Ascending aorta (tissue), 2 donors: ENCODE measurements around the gene WDR54. TPM values are rescaled to one million over a fixed set of nuclear protein-coding genes. Genes with fewer than 3 reads are reported as not detected.
"Not testable (repeated sequence)": the region's sequence is repeated elsewhere in the genome, so short reads cannot be mapped to it uniquely, and the experiment has no call there.

Experiments
- DNase-seq, 2 donors: peaks; one replicate each; pipeline ENCODE4 v3.0.0-alpha.2; 2019; ENCODE audit warnings: low spot score in 2 of 2
- H3K27ac ChIP-seq, 2 donors: fragments of 200-600 bp; sonication (generic); one replicate each; pipeline ENCODE4 v1.5.1; 2016 to 2017; ENCODE audit warnings: mild to moderate bottlenecking in 1 of 2
- H3K27me3 ChIP-seq: fragments of 200-600 bp; sonication (generic); one replicate; pipeline ENCODE4 v1.5.1; 2017
- H3K36me3 ChIP-seq, 2 donors: fragments of 200-600 bp; sonication (generic); one replicate each; pipeline ENCODE4 v1.5.1; 2016
- H3K4me1 ChIP-seq, 2 donors: fragments of 200-600 bp; sonication (generic); one replicate each; pipeline ENCODE4 v1.5.1; 2016 to 2017; ENCODE audit warnings: mild to moderate bottlenecking in 1 of 2
- H3K4me3 ChIP-seq, 2 donors: fragments of 200-600 bp; sonication (generic); one replicate each; pipeline ENCODE4 v1.5.1; 2016 to 2017; ENCODE audit warnings: mild to moderate bottlenecking in 1 of 2
- H3K9me3 ChIP-seq, 2 donors: fragments of 200-600 bp; sonication (generic); one replicate each; pipeline ENCODE4 v1.5.1; 2016
- intact Hi-C: fragments of 100-400 bp; cut with DNase I; formaldehyde crosslinking; loops from one replicate; pipeline ENCODE4 v1.15.1; 2023
- total RNA-seq: library from RNA; depleted of rRNA; stranded (reverse); fragments of >200 nt; gene quantifications from one replicate; pipeline ENCODE4 v1.1.0, GENCODE V29; 2016
- TF ChIP-seq, protein P1 (sequence below), 3 experiments: fragments of 200-600 bp in 2 of 3; fragments of 450-650 bp in 1 of 3; sonication (generic) in 2 of 3; IDR thresholded peaks; one replicate each; pipeline ENCODE4 v1.5.1; 2016 to 2019; ENCODE audit warnings: antibody characterized with exemption in 3 of 3, mild to moderate bottlenecking in 1 of 3, moderate library complexity in 1 of 3

The WDR54 gene
- total RNA-seq, 1 donor from 2014 or later = 5.5 TPM

DNA sequence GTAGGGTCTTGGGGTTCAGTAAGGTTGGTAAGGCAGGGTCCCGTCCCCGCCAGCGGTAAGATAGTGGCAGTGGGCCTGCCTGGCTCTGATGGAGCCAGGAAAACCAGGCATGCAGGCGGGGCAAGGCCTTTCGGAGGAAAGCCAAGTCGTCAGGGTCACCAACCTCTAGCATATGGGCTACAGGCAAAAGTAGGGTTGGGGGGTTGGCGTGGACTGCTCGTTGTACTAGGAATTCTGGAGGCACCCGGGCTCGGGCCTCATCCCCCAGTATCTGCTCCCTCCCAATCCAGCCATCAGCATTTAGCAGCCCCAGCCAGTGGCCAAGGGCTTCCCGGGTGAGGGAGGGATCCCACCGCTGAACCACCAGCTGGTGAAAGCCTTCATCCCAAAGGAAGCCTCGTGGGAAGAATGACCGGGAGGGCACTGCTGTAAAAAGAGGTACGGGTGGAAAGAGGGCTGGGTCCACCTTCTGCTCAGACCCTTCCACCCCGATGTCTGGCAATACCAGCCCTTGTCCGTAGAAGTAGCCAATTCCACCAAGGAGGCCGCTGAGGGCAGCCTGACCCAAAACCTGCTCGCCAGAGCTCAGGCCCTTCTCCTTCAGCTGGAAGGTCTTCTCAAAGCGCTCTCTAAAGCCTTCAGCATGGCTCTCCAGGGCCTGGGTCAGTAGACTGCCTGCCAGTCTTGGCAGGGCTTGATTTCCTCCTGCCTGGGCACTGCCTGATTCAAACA lies 40.7 kb downstream of the WDR54 start:
- DNase-seq = no peak
- TF ChIP-seq, protein P1, sequence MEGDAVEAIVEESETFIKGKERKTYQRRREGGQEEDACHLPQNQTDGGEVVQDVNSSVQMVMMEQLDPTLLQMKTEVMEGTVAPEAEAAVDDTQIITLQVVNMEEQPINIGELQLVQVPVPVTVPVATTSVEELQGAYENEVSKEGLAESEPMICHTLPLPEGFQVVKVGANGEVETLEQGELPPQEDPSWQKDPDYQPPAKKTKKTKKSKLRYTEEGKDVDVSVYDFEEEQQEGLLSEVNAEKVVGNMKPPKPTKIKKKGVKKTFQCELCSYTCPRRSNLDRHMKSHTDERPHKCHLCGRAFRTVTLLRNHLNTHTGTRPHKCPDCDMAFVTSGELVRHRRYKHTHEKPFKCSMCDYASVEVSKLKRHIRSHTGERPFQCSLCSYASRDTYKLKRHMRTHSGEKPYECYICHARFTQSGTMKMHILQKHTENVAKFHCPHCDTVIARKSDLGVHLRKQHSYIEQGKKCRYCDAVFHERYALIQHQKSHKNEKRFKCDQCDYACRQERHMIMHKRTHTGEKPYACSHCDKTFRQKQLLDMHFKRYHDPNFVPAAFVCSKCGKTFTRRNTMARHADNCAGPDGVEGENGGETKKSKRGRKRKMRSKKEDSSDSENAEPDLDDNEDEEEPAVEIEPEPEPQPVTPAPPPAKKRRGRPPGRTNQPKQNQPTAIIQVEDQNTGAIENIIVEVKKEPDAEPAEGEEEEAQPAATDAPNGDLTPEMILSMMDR (IDR thresholded peaks at IDR 0.05) = no peak
- Histone ChIP-seq H3K9me3 (no peaks in the 10 kb centered on the region), H3K27ac (no peak overlapping the region), H3K36me3 (peaks cover 8 to 21% of the 10 kb centered on the region in 2 donors), H3K4me3 (no peak overlapping the region), H3K27me3 (no peaks in the 10 kb centered on the region), H3K4me1 (peaks cover 8 to 18% of the 10 kb centered on the region in 2 donors)
- intact Hi-C loops = no loop called here

DNA sequence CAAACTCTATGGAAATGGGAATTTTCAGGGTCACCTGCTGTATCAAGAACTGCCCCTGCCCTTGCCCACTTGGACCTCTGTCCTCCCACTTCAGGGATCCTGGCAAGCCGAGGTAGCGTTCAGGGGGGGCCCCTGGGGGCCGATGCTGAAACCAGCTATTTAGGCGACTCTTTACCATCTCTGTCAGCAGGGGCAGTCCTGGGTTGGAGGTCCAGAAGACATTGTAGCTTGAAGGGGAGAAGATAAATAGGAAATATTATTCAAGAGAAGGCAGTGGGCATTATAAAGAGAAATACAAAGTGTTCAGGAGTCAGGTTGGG lies 41.2 kb downstream of the WDR54 start:
- Histone ChIP-seq H3K4me3 (no peak overlapping the region), H3K9me3 (no peaks in the 10 kb centered on the region), H3K27me3 (no peaks in the 10 kb centered on the region), H3K27ac (no peak overlapping the region), H3K36me3 (peaks cover 8 to 21% of the 10 kb centered on the region in 2 donors), H3K4me1 (peaks cover 8 to 18% of the 10 kb centered on the region in 2 donors)
- intact Hi-C loops = no loop called here
- DNase-seq = no peak
- TF ChIP-seq, protein P1 (IDR thresholded peaks at IDR 0.05) = no peak

DNA sequence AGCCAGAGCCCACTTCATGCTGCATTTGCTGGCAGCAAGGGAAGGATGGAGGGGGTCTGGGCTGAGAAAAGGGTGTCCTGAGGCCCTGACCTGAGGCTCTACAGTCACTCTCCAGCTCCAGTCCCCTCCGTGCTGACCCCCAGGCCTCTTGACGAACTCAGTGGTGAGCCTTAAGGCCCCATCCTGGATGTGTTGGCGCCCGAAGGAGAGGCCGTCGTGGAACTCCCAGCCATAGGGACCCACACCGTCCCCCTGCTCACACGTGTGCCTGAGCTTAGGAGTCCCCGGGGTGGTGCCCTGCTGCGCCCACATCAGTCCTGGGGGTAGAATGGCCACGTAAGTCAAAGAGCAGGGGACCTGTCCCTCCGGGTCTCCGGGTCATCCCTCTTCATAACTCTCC lies 42.9 kb downstream of the WDR54 start:
- H3K4me3 ChIP-seq = peak overlapping the region; percentile 89 to 97
- no peak for DNase-seq
- no peaks in the 10 kb centered on the region for H3K9me3 ChIP-seq
- TF ChIP-seq, protein P1 (IDR thresholded peaks at IDR 0.05) = no peak
- peak overlapping the region; percentile 81 to 85 for H3K27ac ChIP-seq
- H3K36me3 ChIP-seq = peaks cover 8 to 21% of the 10 kb centered on the region in 2 donors
- peaks cover 8 to 11% of the 10 kb centered on the region in 2 donors for H3K4me1 ChIP-seq
- no peaks in the 10 kb centered on the region for H3K27me3 ChIP-seq
- intact Hi-C loops = no loop called here

DNA sequence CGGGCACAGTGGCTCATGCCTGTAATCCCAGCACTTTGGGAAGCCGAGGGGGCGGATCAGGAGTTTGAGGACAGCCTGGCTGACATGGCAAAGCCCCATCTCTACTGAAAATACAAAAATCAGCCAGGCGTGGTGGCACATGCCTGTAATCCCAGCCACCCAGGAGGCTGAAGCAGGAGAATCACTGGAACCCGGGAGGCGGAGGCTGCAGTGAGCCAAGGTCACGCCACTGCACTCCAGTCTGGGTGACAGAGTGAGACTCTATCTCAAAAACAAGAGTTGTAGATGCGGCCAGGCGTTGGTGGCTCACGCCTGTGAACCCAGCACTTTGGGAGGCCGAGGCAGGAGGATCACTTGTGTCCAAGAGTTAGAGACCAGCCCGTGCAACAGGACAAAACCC lies 49.2 kb downstream of the WDR54 start:
- Histone ChIP-seq H3K4me1 (peaks cover 10 to 18% of the 10 kb centered on the region in 2 donors), H3K36me3 (peaks cover 17% of the 10 kb centered on the region in 2 donors)
- H3K27me3 ChIP-seq, H3K9me3 ChIP-seq, H3K27ac ChIP-seq, H3K4me3 ChIP-seq, DNase-seq, intact Hi-C loops: not testable (repeated sequence)

DNA sequence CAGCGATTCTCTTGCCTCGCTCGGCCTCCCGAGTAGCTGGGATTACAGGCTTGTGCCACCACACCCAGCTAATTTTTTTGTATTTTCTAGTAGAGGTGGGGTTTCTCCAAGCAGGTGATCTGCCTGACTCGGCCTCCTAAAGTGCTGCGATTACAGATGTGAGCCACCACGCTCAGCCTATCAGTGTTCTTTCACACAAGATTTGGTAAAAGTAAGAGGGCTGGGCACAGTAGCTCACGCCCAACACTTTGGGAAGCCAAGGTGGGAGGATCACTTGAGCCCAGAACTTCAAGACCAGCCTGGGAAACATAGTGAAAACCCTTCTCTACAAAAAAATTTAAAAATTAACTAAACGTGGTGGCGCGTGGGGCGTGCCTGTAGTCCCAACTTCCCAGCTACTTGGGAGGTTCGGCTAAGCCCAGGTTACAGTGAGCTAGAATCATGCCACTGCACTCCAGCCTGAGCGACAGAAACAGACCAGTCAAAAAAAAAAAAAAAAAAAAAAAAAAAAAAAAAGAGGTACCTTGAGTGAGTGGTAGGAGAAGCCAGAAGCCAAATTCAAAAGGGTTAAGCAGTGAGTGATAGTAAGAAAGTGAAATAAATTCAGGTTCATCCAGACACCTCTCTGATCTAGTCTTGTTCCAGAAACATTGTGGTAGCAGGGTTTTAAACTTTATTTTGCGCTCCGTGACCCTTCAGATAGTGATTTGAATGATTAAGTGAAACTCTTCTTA lies 50.0 kb downstream of the WDR54 start:
- Histone ChIP-seq H3K9me3 (no peaks in the 10 kb centered on the region), H3K36me3 (peaks cover 17 to 22% of the 10 kb centered on the region in 2 donors), H3K27ac (peak overlapping the region; percentile 88 to 95), H3K4me1 (peaks cover 10 to 14% of the 10 kb centered on the region in 2 donors), H3K4me3 (peak overlapping the region; percentile 63 to 81), H3K27me3 (no peaks in the 10 kb centered on the region)
- no peak for DNase-seq
- TF ChIP-seq, protein P1 (IDR thresholded peaks at IDR 0.05) = no peak
- intact Hi-C loops = loop anchor here (1.0 to 2.0 kb wide), 2 partner anchors 11 to 13 kb away; partner anchors contain the start of genes CCDC142 and WBP1
